GF-D8 (cell line): Measurements from ENCODE around the gene MLH3.
"Not testable (repeated sequence)": the region's sequence is repeated elsewhere in the genome, so short reads cannot be mapped to it uniquely, and the experiment has no call there.

Source experiments
- DNase-seq: peaks from one replicate; lab custom pipeline; 2025; lab: John Stamatoyannopoulos, UW

The MLH3 gene

DNA sequence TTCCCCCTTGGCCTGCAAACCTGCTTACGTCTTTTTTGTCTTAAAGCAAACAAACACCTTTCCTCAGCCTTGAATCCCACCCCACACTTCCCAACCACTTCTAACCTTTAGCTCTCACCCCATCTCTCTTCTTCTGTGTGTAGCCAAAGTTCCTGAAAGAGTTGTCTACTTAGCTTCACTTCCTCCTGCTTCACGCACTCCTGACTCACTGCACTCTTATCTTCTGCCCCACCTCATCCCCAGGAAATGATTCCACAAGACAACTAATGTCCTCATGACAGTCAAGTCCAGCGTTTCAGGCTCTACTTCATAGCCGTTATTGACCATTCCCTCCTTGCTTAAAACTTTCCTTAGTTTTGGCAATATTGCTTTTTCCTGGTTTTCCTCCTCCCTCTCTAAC is 26.2 kb downstream of the MLH3 start:
- no peak for DNase-seq

- DNase-seq, result no peak
These were observed 28.2 kb downstream of the MLH3 start for GRCh38 chr14:75023108-75023507.

DNA sequence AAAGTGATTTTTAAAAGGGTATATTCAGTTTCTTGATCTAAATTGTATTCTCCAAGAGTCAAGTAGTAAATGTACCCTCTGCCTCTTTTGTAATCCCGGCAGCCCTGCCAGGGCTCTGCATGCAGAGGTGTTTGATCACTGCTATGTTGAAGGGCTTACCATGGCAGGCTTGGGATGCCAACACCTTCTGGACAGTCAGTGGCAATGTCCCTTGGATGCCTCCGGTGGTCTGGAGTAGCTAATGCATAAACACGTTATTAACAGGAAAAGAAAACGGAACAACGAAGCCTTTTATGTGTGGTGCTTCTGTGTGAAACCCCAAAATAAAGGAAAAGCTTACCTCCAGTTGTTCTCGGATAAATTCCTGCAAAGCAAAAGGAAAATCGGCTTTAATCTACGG is 28.6 kb downstream of the MLH3 start:
- no peak for DNase-seq

DNA sequence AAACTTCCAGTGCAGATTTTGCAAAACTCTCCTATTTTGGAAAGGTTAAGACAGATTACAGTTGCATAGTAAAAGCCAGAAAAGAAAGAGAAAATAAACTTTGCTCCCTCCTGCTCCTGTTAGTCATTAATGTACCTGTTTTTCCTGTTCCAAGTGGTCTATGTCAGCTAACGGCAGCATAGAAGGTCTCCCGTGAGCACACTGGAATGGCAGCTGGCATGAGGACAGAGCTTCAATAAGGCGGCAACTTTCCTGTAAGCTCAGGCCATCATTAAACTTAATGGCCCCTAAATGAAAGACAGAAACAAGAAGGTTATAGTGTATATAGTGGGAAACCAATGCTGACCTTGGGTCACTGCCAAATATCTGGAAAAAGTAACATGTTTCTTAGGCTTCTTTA is 32.6 kb downstream of the MLH3 start:
- DNase-seq, result no peak

GRCh38 chr14:75016815-75017214 is 34.5 kb downstream of the MLH3 start:
- no peak for DNase-seq

DNA sequence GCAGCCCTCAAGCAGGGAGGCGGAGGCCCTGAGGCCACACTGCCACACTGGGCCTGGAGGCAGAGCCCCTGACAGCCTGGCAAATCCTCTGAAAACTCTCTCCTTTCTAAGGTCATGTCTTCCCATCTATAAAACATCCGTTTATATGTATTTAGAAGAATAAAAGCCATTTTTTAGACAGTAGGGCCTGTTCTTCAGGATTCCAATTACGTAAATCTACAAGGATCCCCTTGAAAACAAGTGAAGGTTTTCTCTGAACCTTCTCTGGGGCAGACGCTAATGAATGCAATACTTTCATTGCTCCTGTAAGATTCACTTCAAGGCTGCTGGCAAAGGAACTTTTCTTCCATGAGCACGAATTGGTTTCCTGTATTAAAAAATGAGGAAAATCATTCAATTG is 35.8 kb downstream of the MLH3 start:
- no peak for DNase-seq

DNA sequence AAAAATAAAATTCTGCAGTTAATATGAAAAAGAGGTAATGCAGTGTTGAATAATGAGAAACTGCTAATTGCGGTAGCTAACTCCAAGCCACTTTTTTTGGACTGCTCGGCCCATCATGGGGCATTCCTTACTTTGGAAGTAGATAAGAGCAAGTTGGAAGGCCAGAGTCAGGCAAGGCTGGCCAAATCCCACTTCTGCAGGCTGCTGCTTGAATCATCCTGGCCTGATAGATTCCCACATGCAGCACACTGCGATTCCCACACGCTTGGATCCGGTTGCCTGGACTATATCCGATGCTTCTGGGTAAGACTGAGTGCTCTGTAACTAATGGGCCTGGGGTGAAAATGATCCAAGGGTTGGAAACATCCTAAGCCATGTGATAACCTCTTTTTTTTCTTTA is 38.0 kb downstream of the MLH3 start:
- no peak for DNase-seq

- no peak for DNase-seq
These were observed 39.8 kb downstream of the MLH3 start for GRCh38 chr14:75011356-75011994.

GRCh38 chr14:75010472-75011093 is 40.7 kb downstream of the MLH3 start:
- DNase-seq, result no peak

DNA sequence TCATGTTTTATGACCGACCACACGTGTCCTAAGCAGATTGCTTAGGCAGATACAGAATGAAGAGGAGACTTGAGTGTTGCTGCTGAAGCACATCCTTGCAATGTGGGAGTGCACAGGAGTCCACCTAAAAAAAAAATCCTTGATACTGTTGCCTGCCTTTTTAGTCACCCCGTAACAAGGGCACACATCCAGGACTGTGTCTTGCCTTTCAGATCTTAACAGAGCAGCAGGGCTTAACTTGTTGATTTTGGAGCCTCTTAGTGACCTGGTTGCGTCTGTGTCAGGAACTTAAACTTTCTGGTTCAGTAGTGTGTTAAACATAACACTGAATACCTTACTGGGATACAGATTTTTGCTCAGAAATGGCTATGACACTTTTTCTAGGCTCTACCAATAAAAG is 42.1 kb downstream of the MLH3 start:
- no peak for DNase-seq

DNA sequence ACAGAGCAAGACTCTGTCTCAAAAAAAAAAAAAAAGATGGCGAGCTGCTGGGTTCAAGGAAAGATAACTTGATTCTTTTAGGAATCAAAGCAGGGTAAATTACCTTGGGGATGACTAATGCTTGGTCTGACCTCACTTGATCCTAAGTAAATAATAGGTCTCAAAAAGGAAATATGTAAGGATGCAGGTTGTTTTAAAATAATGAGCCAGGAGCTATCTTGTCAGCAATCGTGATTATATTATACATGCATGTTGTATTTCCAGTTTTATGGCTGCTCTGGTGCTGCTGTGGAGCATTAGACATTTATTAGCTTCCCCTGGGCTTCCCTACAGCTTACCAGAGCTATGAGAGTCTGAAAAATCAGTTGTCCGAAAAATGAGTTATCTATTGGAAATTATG is 45.9 kb downstream of the MLH3 start:
- DNase-seq, result no peak

- DNase-seq, result no peak
These were observed 47.8 kb downstream of the MLH3 start for GRCh38 chr14:75003250-75004027.

DNA sequence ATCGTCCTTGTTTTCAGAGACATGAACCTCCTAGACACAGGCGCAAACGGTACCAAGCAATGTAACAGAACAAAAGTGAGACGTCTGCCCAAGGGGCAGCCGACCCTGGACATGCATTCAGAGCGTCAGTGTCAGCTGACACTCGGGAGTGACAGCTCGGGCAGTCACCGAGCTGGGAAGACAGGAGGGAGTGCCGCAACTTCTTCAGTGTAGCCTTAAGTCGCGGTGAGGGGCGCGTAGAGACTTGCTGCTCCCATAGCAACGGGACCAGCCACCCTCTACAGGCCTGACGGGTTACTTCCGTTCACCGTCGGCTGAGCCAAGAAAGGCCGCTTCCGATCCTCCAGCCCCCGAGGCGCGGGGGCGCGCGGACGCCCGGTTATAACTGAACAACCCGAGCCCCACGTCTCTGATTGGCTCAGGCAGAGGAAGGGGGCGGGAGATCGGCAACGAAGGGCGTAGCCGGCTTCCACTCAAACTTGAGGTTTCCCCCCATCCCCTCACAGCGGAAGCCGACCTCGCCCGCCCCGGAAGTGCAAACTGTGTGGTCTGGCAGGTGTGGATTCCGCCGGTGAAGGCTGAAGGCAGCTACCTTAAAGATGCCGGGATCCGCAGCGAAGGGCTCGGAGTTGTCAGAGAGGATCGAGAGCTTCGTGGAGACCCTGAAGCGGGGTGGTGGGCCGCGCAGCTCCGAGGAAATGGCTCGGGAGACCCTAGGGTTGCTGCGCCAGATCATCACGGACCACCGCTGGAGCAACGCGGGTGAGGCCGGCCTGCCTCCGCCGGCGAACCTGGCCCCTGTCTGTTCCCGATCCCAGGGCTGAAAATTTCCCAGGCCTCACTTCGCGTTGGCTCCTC is 48.6 kb downstream of the MLH3 start, which contains the start of gene EIF2B2:
Gene EIF2B2 (plus strand): TSS at position 530 of the 858 bp plus-strand sequence. CDS start 70 bp downstream, at position 600.
- peak; percentile 73 for DNase-seq

DNA sequence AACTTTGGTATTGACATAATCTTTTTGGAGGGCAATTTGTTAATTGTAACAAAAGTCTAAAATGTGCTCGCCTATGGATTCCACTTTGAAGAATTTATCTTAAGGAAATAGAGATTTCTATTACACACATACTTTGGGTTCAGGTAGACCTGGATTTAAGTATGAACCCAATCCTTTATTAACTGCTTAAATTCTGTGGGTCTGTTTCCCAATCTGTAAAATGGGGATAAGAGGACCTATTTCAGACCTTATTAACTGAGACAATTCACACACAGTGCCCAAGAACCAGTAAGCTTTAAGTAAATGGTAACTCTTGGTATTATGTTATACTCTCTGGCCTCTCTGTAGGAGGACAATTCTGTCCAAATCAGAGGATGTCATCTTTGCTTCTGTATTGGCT is 49.4 kb downstream of the MLH3 start:
- DNase-seq, result no peak

GRCh38 chr14:75001261-75001660 is 50.0 kb downstream of the MLH3 start:
- DNase-seq, result no peak

GRCh38 chr14:74995781-74996180 is 55.5 kb downstream of the MLH3 start:
- not testable (repeated sequence) for DNase-seq

DNA sequence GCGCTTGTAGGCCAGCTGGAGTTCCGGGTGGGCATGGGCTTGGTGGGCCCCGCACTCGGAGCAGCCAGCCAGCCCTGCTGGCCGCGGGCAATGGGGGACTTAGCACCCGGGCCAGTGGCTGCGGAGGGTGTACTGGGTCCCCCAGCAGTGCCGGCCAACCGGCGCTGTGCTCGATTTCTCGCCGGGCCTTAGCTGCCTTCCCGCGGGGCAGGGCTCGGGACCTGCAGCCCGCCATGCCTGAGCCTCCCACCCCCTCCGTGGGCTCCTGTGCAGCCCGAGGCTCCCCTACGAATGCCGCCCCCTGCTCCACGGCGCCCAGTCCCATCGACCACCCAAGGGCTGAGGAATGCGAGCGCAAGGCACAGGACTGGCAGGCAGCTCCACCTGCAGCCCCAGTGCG is 57.1 kb downstream of the MLH3 start:
- not testable (repeated sequence) for DNase-seq

GRCh38 chr14:74988993-74989392 is 62.3 kb downstream of the MLH3 start:
- no peak for DNase-seq

DNA sequence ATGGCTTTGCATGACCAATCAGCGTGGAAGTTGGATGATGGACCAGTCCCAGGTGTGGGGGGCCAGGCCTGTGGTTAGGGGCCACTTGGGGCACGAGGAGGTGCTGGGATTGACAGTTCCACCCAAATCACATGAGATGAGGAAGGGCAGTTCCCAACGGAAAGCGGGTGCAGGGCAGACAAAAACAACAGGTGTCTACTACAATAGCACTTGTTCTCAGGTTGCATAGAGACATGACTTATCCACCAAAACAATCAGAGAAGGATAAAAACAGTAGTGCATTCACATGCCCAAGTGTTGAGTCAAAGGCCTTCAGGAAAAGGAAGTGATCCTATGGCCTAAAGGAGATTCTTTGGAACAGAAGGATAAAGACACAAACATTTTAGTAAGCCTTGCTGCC is 63.1 kb downstream of the MLH3 start:
- DNase-seq, result no peak

- no peak for DNase-seq
These were observed 65.5 kb downstream of the MLH3 start for GRCh38 chr14:74985806-74986205.

GRCh38 chr14:74985028-74985310 is 66.3 kb downstream of the MLH3 start:
- no peak for DNase-seq

- DNase-seq, result no peak
These were observed 66.8 kb downstream of the MLH3 start for GRCh38 chr14:74984236-74985027.
